Sigmoid colon (tissue), 4 donors: ENCODE results near the gene CDK16.

ENCODE experiments used
- CTCF ChIP-seq, 4 experiments: fragments of 450-650 bp in 3 of 4; fragments of 200-600 bp in 1 of 4; IDR thresholded peaks; one replicate each; pipeline ENCODE4 v1.5.1; 2016 to 2019; ENCODE audit warnings: antibody characterized with exemption in 4 of 4, mild to moderate bottlenecking in 3 of 4, moderate library complexity in 2 of 4
- POLR2A ChIP-seq, 2 donors: fragments of 450-650 bp; IDR thresholded peaks; one replicate each; pipeline ENCODE4 v1.6.1; 2016; ENCODE audit warnings: antibody characterized with exemption in 2 of 2, mild to moderate bottlenecking in 2 of 2, moderate library complexity in 2 of 2
- POLR2AphosphoS5 ChIP-seq, 4 donors: sonication (generic); formaldehyde crosslinking; IDR thresholded peaks; one replicate each; pipeline ENCODE4 v1.6.1; 2017; ENCODE audit warnings: antibody characterized with exemption in 4 of 4

- TF ChIP-seq CTCF (IDR thresholded peaks at IDR 0.05) (no peak), POLR2A (IDR thresholded peaks at IDR 0.05) (no peak), POLR2AphosphoS5 (IDR thresholded peaks at IDR 0.05) (no peak)
Measured at GRCh38 chrX:47278691-47279090, 60.2 kb downstream of the CDK16 start.
